HG02759 (cell line): ENCODE results near the gene HIPK1.
"Not testable (repeated sequence)": the region's sequence is repeated elsewhere in the genome, so short reads cannot be mapped to it uniquely, and the experiment has no call there.

Source experiments
- ATAC-seq: cut with Tn5 transposase; IDR thresholded peaks from one replicate; pipeline ENCODE4 v1.9.1; 2021; ENCODE audit warnings: mild to moderate bottlenecking, moderate library complexity; ENCODE audit not compliant: unreplicated experiment

The HIPK1 gene

GRCh38 chr1:114008993-114009392 lies 79.9 kb downstream of the HIPK1 start:
- ATAC-seq = no peak

GRCh38 chr1:114009393-114009792 lies 80.3 kb downstream of the HIPK1 start:
- ATAC-seq = no peak

DNA sequence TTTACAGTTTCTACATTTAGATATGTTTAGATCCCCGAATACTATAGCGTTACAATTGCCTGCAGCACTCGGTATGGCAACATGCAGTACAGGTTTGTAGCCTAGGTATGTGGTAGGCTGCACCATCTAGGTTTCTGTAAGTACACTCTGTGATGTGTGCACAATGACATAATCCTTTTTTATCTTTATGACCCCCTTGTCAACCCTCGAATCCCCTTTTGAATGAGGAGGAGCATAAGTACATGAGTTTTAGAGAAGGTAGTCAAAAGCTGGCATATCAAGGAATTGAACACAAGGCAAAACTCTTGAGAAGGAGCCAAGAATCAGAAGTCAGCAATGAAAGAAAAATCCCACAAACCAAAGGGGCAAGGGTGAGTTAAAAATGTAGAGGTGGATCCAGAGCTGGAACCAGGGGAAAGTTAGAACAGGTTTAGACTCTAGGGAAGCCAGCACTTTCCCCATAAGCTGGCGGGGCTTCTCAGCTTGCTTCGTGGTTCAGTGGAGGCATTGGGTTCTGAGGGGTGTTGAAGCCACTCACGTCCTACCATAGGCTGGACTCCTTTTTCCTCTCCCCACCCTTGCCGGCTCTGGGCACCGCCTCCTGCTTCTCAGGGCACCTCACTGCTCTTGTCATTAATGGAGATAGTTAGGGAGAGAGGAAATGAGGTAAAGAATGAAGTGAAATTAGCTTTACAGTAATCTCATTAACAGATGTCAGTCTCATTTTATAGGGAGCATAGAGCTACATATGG lies 81.5 kb downstream of the HIPK1 start:
- ATAC-seq = no peak

- no peak for ATAC-seq
Measured at GRCh38 chr1:114011796-114012195, 82.7 kb downstream of the HIPK1 start.

GRCh38 chr1:114015075-114015474 lies 86.0 kb downstream of the HIPK1 start:
- ATAC-seq = no peak

- not testable (repeated sequence) for ATAC-seq
Measured at GRCh38 chr1:114019724-114020123, 90.6 kb downstream of the HIPK1 start.

GRCh38 chr1:114021665-114022099 lies 92.6 kb downstream of the HIPK1 start:
- no peak for ATAC-seq

DNA sequence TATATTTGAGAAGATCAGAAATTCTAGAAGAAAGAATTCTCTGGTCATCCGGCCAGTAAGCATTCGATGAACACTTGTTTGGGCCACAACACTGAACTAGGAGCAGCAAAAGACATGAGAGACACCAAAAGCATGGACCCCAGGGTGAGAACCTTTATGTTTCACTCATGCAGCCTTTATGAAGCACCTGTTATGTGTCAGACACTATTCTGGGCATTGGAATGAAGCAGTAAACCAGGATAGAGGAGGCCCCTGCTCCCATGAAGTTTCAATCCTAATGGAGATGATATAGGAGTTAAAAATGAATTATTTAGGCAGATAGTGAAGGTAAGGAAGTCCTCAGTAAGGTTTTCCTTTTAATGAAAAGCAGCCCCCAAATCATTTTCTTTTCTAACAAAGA lies 93.8 kb downstream of the HIPK1 start:
- no peak for ATAC-seq

DNA sequence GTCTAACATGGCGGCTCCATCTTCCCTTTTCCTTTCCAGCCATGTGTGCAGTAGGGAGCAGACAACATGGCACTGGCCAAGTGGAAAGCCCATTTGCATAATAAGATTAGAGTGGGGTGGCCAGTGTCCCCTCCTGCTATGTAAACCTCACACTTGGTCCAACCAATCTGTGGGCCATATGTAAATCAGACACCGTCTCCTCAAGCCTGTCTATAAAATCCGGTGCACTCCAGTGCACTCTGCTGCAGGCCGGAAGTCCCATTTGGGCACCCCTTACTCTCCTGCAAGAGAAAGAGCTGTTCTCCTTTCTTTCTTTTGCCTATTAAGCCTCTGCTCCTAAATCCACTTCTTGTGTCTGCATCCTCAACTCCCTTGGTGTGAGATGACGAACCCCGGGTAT lies 94.3 kb downstream of the HIPK1 start:
- ATAC-seq = no peak

GRCh38 chr1:114024049-114024448 lies 94.9 kb downstream of the HIPK1 start:
- ATAC-seq = no peak

GRCh38 chr1:114025609-114026401 lies 96.7 kb downstream of the HIPK1 start:
- no peak for ATAC-seq

DNA sequence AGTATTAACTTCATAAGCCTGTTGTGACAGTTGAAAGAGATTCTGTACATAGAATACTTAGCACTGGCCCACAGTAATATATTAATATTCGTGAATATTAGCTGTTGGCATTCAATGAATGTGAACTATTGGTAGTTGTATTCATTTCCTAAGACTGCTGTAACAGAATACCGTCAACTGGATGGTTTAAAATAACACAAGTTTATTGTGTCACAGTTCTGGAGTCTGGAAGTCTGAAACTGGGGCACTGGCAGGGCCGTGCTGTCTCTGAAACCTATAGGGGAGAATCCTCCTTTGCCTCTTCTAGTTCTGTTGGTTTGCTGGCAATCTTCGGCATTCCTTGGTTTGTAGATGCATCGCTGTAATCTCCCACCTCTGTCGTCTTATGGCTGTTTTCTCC lies 97.7 kb downstream of the HIPK1 start:
- ATAC-seq = no peak
